M059J (cell line): Measurements from ENCODE around the gene USP38. TPM values are rescaled to one million over a fixed set of nuclear protein-coding genes. Genes with fewer than 3 reads are reported as not detected.
"Not testable (repeated sequence)": the region's sequence is repeated elsewhere in the genome, so short reads cannot be mapped to it uniquely, and the experiment has no call there.

ENCODE experiments used
- DNase-seq: peaks from one replicate; pipeline ENCODE4 v3.0.0-alpha.2; 2012; ENCODE audit warnings: low read depth
- total RNA-seq: library from RNA; depleted of rRNA; stranded (reverse); fragments of >200 nt; shearing (Covaris generic); gene quantifications from 2 replicates; pipeline ENCODE4 v1.2.3, GENCODE V29; 2014; rRNA removed

Gene USP38
- total RNA-seq, result 13.9 and 19.6 TPM in 2 replicates

- peak; percentile 93 for DNase-seq
Measured at GRCh38 chr4:143184503-143185252, at the start of gene USP38. Gene USP38, plus strand, starts transcription at chr4:143184917. Its CDS starts 534 bp downstream, at chr4:143185451.

- DNase-seq, result no peak
Measured at GRCh38 chr4:143135358-143135757, 49.4 kb upstream of the USP38 start.

GRCh38 chr4:143140696-143141095, 44.0 kb upstream of the USP38 start:
- DNase-seq, result no peak

- no peak for DNase-seq
Measured at GRCh38 chr4:143148521-143148920, 36.2 kb upstream of the USP38 start.

- DNase-seq, result no peak
Measured at GRCh38 chr4:143156853-143157252, 27.9 kb upstream of the USP38 start.

GRCh38 chr4:143163614-143164013, 21.1 kb upstream of the USP38 start:
- DNase-seq, result no peak

- DNase-seq, result not testable (repeated sequence)
Measured at GRCh38 chr4:143166722-143167121, 18.0 kb upstream of the USP38 start.

GRCh38 chr4:143178923-143179322, 5.8 kb upstream of the USP38 start:
- no peak for DNase-seq

- DNase-seq, result no peak
Measured at GRCh38 chr4:143183513-143184216, 1.1 kb upstream of the USP38 start.

GRCh38 chr4:143184217-143184502, 557 bp upstream of the USP38 start:
- DNase-seq, result no peak

GRCh38 chr4:143185253-143186107, 763 bp downstream of the USP38 start:
- peak; percentile 24 for DNase-seq

- DNase-seq, result peak; percentile 37
Measured at GRCh38 chr4:143186212-143186611, 1.5 kb downstream of the USP38 start.

GRCh38 chr4:143186649-143187048, 1.9 kb downstream of the USP38 start:
- peak; percentile 20 for DNase-seq

- DNase-seq, result no peak
Measured at GRCh38 chr4:143188136-143189088, 3.7 kb downstream of the USP38 start.

GRCh38 chr4:143189528-143189927, 4.8 kb downstream of the USP38 start:
- no peak for DNase-seq

GRCh38 chr4:143195581-143195980, 10.9 kb downstream of the USP38 start:
- no peak for DNase-seq

- DNase-seq, result no peak
Measured at GRCh38 chr4:143196323-143196722, 11.6 kb downstream of the USP38 start.

- DNase-seq, result no peak
Measured at GRCh38 chr4:143199503-143199902, 14.8 kb downstream of the USP38 start.

- DNase-seq, result no peak
Measured at GRCh38 chr4:143202824-143203223, 18.1 kb downstream of the USP38 start.

- DNase-seq, result no peak
Measured at GRCh38 chr4:143203577-143203976, 18.9 kb downstream of the USP38 start.

GRCh38 chr4:143207555-143207954, 22.8 kb downstream of the USP38 start:
- peak; percentile 22 for DNase-seq
